NCI-H524 (cell line): Measurements from ENCODE around the gene BTG1.

Experiments used
- DNase-seq, 2 experiments: peaks; one replicate each; lab custom pipeline; 2025; lab: John Stamatoyannopoulos, UW

The BTG1 gene

GRCh38 chr12:92133795-92134637 lies 11.6 kb downstream of the BTG1 start:
- DNase-seq: no peak

GRCh38 chr12:92133171-92133570 lies 12.5 kb downstream of the BTG1 start:
- DNase-seq: no peak

- DNase-seq: no peak
These were observed 13.4 kb downstream of the BTG1 start for GRCh38 chr12:92132288-92132687.

- DNase-seq: no peak
These were observed 14.6 kb downstream of the BTG1 start for GRCh38 chr12:92130999-92131398.

- DNase-seq: no peak
These were observed 16.0 kb downstream of the BTG1 start for GRCh38 chr12:92129609-92130008.

GRCh38 chr12:92128612-92129011 lies 17.0 kb downstream of the BTG1 start:
- no peak for DNase-seq

- no peak for DNase-seq
These were observed 21.0 kb downstream of the BTG1 start for GRCh38 chr12:92124689-92125029.

- DNase-seq: no peak
These were observed 21.6 kb downstream of the BTG1 start for GRCh38 chr12:92123780-92124688.

GRCh38 chr12:92122941-92123779 lies 22.5 kb downstream of the BTG1 start:
- DNase-seq: peak in 1 of 2 experiments; percentile 27

GRCh38 chr12:92121826-92122225 lies 23.8 kb downstream of the BTG1 start:
- no peak for DNase-seq

- DNase-seq: no peak
These were observed 26.7 kb downstream of the BTG1 start for GRCh38 chr12:92118826-92119536.

GRCh38 chr12:92114834-92115233 lies 30.8 kb downstream of the BTG1 start:
- peak in 1 of 2 experiments; percentile 39 for DNase-seq

- DNase-seq: no peak
These were observed 34.4 kb downstream of the BTG1 start for GRCh38 chr12:92111256-92111655.

- DNase-seq: no peak
These were observed 35.5 kb downstream of the BTG1 start for GRCh38 chr12:92110083-92110640.

GRCh38 chr12:92109613-92110012 lies 36.0 kb downstream of the BTG1 start:
- DNase-seq: no peak

- peak; percentile 27 to 54 for DNase-seq
These were observed 37.0 kb downstream of the BTG1 start for GRCh38 chr12:92108651-92109050.

- DNase-seq: peak; percentile 80 to 93
These were observed 38.0 kb downstream of the BTG1 start for GRCh38 chr12:92107621-92108131.

- DNase-seq: peak in 1 of 2 experiments; percentile 15
These were observed 38.6 kb downstream of the BTG1 start for GRCh38 chr12:92107094-92107493.

- no peak for DNase-seq
These were observed 40.0 kb downstream of the BTG1 start for GRCh38 chr12:92105676-92106075.

GRCh38 chr12:92105110-92105509 lies 40.5 kb downstream of the BTG1 start:
- no peak for DNase-seq

- DNase-seq: no peak
These were observed 43.0 kb downstream of the BTG1 start for GRCh38 chr12:92102606-92103005.
